HG03521 (cell line): ENCODE measurements around the gene FAM3A.
A peak's percentile ranks its signal among the peaks of the same experiment; 100 is the strongest.

Source experiments
- ATAC-seq: cut with Tn5 transposase; IDR thresholded peaks from one replicate; pipeline ENCODE4 v1.9.1; 2021; ENCODE audit warnings: mild to moderate bottlenecking, moderate library complexity; ENCODE audit not compliant: unreplicated experiment

The FAM3A gene

DNA sequence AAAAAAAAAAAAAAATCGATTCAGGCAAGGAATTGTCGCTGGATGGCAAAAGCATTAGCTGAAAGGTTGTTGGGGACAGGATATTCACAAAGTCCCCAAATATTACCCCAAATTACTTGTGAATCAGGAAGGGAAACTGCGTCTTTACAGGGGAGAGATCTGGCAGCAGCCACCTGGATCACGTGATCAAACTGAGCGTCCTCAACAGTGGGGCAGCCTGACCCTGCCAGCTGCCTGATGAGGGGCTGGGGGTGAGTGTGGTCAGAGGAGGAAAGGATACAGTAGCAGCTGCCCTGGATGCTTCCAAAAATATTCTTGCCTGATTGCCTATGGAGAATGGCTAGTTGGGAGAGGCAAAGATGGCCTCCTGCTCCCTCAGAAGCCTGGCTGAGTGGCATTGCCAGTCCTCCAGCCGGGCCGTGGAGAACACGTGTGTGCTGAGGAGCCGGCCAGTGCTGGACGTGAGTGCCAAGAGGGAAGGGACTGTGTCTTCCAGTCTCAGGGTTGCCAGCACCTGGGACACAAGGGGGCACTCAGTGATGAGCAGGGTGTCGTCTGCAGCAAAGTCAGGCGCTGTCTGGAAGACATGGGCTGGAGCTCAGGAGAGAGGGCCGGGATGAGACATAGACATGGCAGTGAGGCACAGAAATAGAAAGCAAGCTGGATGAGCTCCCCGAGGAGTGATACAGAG, 34.0 kb downstream of the FAM3A start:
- no peak for ATAC-seq

DNA sequence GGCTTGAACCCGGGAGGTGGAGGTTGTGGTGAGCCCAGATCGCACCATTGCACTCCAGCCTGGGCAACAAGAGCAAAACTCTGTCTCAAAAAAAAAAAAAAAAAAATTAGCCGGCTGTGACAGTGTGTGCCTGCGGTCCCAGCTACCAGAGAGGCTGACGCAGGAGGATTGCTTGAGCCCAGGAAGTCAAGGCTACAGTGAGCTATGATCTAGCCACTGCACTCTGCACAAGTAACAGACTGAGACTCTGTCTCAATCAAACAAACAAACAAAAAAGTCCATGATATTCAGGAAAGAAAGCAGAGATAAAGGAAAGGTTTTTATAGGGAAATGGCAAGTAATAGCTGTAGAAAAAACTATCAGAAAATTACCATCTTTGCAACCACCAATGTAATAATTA, 34.8 kb downstream of the FAM3A start:
- ATAC-seq = no peak

DNA sequence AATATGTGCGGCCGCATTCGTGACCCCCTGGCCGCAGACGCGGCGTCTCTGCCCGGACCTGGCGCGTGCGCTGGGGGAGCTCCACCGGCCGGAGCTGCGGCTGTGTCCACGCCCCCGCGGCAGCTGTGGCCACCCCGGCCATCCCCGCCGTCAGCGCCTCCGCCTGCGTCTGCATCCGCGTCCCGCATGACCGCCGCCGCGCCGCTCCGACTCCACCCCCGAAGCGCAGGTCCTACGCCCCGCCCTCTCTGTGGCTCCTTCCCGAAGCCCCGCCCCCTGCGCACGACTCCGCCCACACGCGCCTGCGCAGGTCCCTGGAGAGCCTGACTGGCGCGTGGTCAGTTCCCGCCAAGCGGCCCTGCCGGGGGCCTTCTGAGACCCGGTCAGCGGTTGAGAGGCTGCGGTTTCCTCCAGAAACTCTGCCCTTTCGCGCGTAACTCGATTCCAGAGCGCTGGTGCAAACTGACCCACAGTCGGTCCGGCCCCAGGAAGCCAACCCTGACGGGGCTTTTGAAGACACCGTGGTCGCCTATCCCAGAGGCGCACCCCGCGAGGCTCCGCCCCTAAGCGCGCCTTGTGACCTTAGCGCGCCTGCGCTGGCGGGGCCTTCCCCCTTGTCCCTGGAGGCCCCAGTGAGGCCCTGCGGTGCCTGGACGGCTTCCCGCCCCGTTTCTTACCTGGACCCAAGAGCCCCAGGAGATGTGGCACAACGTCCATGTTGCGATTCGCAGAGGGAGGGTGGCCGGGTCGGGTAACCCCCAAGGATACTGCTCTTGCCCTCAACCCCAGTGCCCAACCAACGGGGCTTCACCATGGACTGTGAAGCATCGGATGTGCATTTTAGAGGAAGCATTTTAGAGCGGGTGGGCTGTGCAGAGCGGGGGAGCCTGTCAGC, 37.1 kb downstream of the FAM3A start, which contains the start of gene LAGE3:
TSS of gene LAGE3 (minus strand) at position 554 of the 895 bp plus-strand sequence. CDS start at position 188, 366 bp downstream.
- peak; percentile 81 for ATAC-seq

DNA sequence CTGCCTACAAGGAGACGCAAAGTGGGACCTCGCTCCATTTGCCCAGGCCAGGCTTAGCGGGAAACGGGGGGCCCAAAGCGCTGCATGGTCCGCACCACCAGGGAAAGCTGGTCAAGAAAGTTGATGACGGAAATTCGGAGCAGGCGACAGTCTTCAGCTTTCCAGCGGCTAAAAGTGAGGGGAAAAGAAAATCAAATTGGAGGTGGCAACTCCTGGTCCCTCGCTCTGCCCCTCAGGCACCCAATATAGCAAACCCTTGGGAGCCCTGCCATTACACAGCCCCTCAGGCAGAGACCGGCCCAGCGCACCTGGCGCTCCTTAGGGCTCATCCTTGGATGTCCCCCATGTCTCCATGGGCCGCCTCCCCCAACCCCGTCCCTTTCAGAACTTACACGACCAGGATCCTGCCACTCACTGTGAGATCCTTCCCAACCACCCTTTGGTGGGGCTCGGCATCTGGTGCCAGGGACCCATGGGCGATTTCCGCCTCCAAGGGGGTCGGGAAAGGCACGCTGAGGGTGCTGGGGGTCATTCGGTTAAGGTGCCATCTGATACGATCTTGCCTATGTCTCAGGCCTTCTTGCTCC, 38.0 kb downstream of the FAM3A start:
- ATAC-seq = no peak

DNA sequence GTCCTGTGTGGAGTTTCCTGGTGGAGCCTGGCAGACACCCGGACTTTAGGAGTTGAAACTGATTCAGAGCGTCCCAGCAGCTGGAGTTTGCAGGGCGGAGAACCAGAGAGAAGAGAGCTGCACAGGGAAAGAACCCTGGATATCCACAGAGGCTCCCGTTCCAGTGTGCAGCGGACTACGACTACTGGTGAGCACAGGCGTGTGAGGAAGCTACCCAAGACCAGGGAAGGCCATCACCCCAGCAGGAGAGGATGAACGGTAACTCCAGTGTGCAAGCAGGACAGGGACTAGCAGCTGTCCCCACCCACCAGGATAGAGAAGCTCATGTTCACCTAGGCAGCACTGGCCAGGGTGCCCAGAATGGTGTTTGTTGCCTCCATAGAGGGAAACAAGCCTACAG, 39.2 kb downstream of the FAM3A start:
- ATAC-seq = no peak

DNA sequence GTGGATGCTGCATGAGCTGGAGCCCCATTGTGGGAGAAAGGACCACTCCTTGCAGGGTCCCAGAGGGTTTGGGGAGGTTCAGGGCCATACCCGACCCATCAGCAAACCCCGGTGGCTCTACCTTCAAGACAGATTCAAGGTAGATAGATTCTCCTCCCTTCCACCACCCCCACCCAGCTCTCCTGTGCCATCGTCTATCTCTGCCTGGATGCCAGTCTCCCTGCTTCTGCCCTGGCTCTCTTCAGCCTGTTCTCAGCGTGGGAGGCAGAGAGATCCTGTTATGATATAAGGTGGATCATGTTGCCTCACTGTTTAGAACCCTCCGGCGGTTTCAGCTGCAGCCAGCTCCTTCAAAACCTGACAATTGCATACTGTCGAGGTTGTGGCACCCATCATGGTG, 42.3 kb downstream of the FAM3A start:
- no peak for ATAC-seq

DNA sequence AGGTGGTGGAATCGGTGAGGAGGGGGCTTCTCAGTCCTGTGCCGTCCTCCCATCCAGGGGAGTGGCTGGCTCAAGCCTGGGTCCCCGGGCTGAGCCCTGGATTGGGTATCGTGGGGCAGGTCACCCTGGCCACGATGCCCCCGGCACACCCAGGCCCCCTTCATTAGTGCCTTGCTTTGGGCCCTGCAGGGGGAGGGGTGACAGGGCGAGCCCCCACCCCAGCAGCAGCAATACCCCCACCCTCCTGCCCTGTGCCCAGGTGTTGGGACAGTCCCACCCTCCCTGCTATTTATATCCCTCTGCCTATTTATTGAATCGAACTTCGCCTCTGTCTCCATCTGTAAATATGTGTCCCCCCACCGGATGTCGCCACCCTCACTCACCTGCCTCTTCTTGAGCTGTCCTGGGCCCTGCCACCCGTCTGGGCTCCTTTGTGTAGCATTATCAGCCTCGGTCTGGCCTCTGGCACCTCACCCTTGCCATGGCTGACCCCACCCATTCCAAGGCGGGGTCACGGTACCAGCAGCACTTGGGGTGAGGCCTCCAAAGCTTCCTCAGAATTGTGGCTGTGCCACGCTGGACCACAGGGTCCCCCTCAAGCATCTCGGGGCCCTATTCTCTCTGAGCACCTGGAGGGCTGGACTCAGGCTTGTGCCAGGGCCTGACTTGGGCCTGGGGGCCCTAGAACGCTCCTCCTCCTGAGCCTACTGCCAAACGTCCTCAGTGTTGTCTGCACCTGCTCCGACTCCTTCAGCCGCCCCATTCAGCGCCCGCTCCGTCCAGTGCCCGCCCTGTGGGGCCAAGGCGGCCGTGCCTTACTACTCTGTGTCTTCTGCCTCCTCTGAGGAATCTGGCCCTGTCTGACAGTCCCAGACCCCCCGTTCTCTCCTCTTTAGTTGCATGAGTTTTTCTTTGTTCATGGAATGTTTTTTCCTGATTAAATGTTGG, 43.1 kb downstream of the FAM3A start:
- no peak for ATAC-seq

DNA sequence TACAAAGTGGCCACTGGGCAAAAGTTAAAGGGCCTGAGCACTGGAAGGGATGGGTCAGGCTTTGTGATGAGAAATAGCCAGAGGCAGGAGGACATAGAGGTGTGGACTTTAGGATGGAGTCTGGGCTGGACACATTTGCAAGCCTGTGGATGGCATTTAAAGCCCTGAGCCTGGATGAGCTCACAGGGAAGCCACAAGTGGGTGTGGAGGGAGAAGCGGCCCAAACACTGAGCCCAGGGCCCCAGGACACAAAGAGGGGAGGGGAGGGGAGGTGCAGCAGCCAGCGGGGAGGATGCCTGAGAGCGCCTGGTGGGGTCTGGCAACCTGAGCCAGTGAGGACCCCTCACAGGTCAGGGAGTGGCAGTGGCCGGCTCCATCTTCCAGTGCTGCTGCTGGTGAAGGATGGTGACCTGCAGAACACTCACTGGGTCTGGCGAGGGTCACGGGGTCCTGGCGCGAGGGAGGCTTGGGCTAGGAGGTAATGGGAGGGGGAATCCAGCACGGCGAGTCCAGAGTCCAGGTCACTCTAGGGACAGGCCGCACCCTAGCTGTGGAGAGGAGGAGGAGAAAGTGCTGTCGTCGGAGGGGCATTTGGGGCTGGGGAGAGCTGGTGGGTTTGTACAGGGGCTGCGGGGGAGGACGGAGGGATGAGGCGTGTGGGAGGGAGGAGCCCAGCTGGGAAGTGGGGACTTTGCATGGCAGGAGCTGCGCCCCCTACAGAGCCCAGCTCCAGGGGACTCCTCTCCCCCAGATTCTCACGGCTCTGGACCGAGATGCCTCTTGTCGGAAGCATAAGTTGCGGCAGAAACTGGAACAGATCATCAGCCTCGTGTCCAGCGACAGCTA, 44.0 kb downstream of the FAM3A start:
- ATAC-seq = no peak

DNA sequence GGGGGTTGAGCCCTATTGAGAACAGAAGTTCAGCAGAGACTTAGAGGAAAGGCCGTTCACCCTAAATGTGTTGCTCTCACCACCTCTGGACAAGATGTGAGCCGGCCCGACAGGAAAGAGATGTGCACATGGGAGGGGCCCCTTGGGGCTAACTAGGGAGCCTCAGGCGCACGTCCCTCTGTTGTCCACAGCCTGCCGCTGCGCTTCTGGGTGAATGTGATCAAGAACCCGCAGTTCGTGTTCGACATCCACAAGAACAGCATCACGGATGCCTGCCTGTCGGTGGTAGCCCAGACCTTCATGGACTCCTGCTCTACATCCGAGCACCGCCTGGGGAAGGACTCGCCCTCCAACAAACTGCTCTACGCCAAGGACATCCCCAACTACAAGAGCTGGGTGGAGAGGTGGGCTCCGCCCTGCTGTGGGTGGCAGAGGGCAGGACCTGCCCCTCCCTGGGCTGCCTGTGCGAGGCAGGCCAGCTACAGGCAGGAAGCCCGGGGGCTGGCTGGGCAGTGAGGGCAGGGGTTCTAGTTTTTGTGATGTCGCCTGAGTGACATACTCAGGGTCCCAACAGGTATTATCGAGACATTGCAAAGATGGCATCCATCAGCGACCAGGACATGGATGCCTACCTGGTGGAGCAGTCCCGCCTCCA, 45.0 kb downstream of the FAM3A start:
- ATAC-seq = no peak

DNA sequence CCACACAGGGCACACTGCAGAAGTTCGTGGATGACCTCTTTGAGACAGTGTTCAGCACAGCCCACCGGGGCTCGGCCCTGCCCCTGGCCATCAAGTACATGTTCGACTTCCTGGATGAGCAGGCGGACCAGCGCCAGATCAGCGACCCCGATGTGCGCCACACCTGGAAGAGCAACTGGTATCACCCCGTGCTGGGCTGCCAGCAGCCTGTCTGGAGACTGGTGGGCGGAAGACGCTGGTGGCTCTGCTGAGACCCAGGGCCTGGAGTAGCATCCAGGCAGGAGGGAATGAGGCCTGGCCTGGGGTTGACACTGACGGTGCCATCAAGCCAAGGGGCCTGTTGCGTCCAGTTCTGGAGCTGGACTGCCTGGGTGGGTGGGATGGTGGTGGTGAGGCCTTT, 45.6 kb downstream of the FAM3A start:
- ATAC-seq = no peak

DNA sequence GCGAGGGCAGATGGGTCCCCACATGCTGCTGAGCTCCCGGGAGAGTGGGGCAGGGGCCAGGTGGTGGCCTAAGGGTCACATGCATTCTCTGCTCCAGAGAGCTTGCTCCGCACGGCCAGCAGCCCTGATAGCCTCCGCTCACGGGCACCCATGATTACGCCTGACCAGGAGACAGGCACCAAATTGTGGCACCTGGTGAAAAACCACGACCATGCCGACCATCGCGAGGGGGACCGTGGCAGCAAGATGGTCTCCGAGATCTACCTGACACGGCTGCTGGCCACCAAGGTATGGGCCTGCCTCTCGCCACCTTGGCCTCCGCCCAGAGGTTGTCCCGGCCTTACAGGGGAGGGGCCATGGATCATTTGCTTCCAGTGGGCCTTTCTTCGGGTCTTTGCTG, 46.2 kb downstream of the FAM3A start:
- ATAC-seq = no peak

DNA sequence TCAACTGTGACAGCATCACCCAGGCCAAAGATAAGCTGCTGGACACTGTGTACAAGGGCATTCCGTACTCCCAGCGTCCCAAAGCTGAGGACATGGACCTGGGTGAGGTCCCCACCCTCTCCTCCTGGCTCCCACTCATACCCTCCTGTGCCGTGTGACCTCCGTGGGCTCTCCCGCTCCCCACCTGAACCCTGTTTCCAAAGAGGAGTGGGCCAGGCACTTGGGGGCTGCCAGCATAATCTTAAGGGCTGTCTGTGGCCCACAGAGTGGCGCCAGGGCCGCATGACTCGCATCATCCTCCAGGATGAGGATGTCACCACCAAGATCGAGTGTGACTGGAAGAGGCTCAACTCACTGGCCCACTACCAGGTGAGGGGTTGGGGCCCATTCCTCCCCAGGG, 46.9 kb downstream of the FAM3A start:
- no peak for ATAC-seq

DNA sequence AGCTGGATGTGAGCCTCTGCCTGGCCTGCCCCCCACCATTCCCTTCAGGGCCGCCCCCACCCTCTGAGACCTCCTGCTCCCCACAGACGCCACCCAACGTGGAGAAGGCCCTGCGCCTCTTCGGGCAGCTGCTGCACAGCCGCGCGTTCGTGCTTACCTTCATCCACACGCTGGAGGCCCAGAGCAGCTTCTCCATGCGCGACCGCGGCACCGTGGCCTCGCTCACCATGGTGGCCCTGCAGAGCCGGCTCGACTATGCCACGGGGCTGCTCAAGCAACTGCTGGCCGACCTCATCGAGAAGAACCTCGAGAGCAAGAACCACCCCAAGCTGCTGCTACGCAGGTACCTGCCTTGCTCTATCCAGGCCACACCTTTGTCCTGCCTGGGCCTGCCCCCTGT, 47.8 kb downstream of the FAM3A start:
- no peak for ATAC-seq

DNA sequence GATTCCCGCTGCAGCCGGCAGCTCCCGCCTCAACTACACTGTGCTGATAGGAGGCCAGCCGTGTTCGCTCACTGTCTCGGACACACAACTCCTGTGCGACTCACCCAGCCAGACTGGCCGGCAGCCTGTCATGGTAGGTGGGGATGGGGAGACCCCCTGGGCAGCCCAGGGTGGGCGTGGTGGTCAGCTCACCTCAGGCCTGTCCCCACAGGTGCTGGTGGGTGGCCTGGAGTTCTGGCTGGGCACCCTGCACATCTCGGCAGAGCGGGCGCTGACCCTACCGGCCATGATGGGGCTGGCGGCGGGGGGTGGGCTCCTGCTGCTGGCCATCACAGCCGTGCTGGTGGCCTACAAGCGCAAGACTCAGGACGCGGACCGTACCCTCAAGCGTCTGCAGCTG, 48.5 kb downstream of the FAM3A start:
- no peak for ATAC-seq

DNA sequence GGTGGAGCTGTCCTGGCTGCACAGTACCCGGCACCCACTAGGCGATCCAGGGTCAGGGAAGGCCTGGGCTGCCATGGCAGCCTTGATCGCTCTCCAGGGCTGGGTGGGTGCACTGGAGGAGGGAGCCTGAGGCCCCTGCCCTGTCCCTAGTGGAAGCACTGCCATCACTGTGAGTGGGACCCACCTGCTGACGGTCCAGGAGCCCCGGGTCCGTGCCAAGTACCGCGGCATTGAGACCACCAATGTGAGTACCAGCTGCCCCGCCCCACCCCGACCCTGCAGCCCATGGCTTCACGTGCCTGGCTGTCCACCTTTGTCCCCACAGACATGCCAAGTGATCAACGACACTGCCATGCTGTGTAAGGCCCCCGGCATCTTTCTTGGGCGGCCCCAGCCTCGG, 49.1 kb downstream of the FAM3A start:
- no peak for ATAC-seq

DNA sequence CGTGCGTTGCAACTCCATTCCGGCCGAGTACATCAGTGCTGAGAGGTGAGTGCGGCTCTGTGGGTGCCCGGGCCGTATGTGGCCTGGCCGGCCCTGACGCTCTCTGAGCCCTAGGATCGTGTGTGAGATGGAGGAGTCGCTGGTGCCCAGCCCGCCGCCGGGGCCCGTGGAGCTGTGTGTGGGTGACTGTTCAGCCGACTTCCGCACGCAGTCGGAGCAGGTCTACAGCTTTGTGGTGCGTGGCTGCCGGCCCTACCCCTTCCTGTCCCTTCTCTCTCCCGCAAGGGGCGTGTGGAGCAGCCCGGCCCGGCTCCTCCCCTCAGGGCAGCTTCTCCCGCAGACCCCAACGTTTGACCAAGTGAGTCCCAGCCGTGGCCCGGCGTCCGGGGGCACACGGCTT, 50.0 kb downstream of the FAM3A start:
- ATAC-seq = no peak

DNA sequence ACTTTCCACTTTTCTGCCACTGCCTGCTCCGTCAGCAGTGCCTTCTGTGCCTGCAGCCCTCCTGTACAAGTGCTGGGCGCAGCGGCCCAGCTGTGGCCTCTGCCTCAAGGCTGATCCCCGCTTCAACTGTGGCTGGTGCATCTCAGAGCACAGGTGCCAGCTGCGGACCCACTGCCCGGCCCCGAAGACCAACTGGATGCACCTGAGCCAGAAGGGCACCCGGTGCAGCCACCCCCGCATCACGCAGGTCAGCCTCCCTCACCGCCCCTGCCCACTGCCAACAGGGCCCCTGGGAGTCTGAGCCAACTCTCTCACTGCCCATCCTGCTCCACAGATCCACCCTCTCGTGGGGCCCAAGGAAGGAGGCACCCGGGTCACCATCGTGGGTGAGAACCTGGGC, 50.4 kb downstream of the FAM3A start:
- ATAC-seq = no peak

DNA sequence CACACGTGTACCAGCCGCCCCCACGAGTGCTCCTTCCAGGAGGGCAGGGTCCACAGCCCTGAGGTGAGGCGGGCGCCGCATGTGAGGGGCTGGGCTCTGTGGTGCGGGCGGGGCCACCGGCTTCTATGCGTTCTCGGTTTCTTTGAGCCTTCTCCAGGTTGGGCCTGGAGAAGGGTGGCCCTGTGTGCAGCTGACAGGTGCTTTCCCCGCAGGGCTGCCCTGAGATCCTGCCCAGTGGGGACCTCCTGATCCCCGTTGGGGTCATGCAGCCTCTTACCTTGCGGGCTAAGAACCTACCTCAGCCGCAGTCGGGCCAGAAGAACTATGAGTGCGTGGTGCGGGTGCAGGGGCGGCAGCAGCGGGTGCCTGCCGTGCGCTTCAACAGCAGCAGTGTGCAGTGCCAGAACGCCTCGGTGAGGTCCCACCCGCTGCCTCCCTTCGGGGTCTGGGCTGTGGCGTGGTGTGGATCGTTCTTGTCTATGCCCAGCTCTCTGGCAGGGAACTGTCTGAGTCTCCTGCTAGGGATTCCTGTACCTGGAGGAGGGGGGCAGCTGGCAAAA, 51.1 kb downstream of the FAM3A start:
- ATAC-seq = no peak

DNA sequence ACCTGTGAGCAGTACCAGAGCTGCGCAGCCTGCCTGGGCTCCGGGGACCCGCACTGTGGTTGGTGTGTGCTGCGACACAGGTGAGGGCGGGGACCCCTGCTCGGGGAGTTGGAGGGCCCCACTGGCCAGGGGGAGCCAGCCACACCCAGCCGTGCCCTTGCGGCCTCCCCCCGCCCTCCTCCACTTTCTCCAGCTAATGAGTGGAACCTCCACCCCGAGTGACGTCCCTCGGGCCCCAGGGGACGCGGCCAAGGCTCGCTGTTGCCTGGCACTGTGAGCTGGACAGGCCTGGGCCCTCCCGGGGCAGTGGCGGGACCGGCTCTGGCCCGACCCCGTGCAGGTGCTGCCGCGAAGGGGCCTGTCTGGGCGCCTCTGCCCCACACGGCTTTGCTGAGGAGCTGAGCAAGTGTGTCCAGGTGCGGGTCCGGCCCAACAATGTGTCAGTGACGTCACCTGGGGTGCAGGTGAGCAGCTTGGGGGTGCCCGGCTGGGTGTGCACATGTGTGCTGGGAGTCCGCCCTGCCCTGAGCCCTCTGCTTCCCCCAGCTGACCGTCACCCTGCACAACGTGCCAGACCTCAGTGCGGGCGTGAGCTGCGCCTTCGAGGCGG, 52.3 kb downstream of the FAM3A start:
- ATAC-seq = no peak
